ENCODE measurements around the gene FOS.
"Not testable (repeated sequence)": the region's sequence is repeated elsewhere in the genome, so short reads cannot be mapped to it uniquely, and the experiment has no call there.

FOS gene

GRCh38 chr14:75295491-75296345 lies 17.1 kb downstream of the FOS start:
- DNase-seq: peak; percentile 82 to 84

- DNase-seq: no peak
Observed at GRCh38 chr14:75297411-75298040, 18.9 kb downstream of the FOS start.

DNA sequence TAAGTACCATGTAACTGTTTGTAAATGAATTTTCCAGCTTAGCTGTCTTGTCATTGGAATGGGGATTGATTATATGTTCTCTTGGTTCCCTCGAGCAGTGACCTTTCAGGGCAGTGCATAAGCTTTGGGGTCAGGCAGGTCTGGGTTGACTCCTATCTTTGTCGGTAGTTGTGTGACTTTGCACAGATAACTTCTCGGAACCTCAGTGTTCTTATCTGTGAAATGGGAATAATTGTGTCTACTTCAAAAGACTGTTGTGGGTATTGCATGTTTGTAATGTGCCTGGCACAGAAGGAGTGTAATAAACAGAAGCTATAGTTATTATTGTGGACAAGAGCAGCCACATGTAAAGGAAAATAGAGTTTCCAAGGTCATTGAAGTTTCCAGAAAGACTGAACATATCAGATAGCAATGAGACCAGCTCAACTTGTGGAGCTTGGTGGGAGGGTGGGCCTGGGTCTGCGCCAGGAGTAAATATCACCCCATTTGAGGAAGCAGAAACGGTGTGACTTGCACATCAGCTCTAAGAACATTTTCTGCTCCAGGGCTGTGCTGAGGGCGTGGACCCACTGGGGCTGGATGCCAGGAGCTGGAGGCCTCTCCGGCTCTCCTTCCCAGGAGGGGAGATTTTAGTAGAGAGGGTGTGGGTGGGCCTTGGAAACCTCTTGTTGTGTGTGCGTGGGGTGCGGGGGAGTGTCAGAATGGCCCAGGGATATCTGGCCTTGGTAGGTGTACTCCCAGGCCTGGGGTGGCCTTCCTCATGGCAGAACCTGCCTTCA lies 19.7 kb downstream of the FOS start:
- DNase-seq: no peak

GRCh38 chr14:75299059-75299458 lies 20.4 kb downstream of the FOS start:
- no peak for DNase-seq

DNA sequence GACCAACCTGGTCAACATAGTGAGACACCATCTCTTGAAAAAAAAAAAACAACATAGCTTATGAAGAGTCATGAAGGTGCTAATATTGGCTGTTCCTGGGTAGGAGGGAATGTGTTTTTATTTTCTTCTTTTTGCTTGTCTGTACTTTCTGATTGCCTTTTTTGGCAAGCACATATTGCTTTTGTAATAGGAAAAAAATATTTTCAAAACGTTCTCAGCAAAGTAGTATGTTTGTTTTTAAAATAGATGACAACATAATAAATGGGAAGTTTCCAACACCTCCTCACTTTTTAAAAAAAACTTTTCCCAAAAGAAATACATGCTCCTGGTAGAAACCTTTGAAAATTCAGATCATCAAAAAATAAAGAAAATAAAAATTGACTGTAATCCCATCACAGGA lies 20.9 kb downstream of the FOS start:
- DNase-seq: no peak

DNA sequence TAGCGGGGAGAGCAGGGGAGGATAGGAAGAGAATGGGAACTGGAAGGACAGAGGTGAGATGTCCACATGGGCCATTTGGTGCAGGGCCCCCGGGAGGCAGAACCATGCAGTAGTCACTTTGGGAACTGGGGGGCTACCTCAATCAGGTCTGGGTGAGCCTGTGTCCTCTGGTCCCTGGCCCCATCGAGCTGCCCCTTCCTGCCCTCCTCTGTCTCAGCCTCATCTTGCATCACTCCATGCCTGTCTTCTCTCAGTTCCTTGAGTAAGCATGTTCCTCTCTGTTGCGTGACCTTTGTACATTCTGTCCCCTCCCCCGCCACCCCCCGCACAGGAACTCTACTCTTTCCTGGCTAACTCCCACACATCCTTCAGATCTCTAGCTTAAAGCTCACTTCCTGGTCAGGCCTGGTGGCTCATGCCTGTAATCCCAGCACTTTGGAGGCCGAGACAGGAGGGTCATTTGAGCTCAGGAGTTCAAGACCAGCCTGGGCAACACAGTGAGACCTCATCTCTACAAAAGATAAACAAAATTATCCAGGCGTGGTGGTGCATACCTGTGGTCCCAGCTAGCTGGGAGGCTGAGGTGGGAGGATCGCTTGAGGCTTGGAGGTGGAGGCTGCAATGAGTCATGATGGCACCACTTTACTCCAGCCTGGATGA lies 23.2 kb downstream of the FOS start:
- peak in 1 of 2 donors; percentile 53 for DNase-seq

DNA sequence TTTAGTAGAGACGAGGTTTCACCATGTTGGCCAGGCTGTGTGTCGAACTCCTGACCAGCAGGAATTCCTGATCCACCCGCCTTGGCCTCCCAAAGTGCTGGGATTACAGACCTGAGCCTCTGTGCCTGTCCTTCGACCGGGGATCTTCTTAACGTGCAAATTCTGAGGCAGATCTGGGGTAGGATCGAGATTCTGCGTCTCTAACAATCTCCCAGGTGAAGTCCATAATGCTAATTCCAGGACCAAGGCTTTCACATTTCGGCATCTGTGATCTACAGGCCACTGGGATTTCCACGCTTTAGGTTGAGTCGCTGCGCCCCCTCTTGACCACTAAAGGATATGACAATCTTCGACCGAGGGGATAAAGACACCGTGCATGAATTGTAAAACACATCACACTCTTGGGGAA lies 24.8 kb downstream of the FOS start:
- peak; percentile 58 to 60 for DNase-seq

GRCh38 chr14:75306410-75306809 lies 27.8 kb downstream of the FOS start:
- not testable (repeated sequence) for DNase-seq

GRCh38 chr14:75306927-75307699 lies 28.5 kb downstream of the FOS start:
- peak in 1 of 2 donors; percentile 20 for DNase-seq

DNA sequence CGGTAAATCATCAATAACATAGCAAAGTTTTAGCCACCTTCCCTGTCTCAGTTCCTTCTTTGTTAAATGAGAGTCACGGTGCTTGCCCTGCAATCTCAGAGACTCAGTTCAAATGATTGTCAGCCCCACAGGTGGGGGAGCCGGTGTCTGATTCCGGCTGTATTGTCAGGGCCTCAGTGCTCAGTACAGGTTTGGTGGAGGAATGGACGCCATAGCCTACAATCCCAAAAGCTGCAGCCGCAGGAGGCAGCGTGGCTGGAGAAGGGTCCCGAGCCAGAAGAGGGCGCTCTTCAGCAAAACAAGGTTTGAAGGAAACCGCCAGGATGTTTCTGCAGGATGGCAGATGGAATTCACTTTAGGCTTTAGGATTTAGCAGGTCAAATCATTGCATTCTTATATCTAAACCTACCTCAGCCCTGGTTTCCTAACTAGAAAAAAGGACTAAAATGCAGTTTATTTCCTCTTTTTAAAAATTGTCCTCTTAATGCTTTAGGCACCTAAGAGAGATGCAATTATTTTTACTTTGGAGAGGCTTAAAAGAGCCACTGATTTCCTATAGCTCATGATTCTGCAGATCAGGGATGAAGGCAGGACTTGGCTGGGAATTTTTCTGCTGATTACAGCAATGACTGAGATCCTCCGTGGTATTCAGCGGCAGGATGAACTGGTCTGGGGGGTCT lies 29.2 kb downstream of the FOS start:
- DNase-seq: peak; percentile 85 to 86

- DNase-seq: not testable (repeated sequence)
Observed at GRCh38 chr14:75308991-75309390, 30.4 kb downstream of the FOS start.

DNA sequence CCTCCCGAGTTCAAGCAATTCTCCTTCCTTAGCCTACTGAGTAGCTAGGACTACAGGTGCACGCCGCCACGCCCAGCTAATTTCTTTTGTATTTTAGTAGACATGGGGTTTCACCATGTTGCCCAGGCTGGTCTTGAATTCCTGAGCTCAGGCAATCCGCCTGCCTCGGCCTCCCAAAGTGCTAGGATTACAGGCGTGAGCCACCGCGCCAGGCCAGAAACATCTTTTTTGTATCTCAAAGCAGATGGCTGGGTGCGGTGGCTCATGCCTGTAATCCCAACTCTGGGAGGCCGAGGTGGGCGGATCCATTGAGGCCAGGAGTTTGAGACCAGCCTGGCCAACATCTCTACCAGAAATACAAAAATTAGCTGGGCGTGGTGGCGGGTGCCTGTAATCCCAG lies 30.9 kb downstream of the FOS start:
- not testable (repeated sequence) for DNase-seq

DNA sequence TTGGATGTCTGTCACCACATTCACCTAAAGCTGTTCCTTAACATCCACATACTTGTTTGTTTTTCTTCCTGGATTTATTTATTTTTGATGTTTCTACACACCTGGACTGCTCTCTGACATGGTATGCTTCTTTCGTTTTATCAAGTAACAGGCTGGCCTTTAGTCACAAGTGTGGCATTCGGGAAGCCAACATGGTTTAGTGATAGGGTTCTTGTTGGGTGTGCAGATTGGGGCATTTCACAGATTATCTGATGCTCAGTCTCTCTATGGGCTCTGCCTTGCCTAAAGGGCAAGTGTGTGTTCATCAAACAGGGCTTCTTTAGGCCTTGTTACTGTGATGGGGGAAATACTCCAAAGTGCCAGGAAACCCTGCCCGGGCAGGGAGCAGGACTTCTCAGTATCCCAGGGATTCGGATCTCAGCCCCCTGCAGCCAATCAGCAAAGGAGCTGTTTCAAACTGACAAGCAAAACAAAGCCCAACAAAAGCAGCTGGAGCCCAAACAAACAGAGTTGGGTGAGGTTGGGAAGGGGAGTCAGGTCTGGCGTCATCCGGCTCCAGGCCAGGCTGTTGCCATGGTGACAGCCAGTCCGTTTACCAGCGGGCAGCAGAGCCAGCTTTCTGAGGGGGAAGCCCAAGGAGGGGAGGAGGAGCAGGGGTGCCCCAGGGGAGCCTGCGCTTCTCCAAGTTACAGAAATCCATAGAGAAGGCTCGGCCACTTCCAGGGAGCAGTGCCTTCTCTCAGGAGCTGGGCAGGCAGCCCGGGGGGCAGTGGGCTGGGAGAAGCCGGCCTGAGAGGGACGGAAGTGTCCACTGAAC lies 31.9 kb downstream of the FOS start:
- no peak for DNase-seq

DNA sequence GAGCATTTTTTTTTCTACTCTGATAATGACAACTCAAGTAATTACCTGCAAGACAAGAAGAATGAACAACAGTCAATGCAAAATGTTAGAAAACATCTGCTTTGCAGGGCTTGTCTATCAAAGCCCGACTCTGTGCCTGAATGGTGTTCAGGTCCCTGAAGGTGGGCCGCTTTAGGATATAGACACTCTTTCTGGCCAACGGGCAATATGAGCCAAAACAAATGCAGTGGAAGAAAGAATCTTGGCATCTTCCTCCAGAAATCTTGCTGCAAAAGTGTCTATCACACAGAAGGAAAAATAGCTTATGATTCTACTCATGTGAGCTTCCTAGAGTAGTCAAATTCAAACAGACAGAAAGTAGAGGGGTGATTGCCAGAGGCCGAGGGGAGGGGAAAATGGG lies 32.7 kb downstream of the FOS start:
- DNase-seq: no peak

DNA sequence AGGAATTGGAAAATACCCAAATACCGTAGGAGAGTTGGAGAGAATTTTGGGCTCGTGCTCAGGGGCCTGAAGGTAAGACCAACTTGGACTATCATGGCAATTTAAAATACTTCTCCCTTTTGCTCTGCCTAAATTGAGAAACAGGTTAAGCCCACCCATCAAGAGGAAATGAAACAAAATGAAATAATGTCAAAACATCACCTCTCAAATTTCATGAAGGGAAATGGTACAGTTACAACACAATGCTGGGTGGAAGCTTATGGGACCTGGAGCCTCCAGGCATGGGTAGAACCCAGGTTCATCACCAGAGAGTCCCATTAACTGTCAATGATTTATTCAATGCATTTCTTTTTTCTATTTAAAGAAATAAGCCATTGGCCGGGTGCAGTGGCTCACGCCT lies 33.7 kb downstream of the FOS start:
- DNase-seq: no peak

- DNase-seq: no peak
Observed at GRCh38 chr14:75313294-75313693, 34.7 kb downstream of the FOS start.

DNA sequence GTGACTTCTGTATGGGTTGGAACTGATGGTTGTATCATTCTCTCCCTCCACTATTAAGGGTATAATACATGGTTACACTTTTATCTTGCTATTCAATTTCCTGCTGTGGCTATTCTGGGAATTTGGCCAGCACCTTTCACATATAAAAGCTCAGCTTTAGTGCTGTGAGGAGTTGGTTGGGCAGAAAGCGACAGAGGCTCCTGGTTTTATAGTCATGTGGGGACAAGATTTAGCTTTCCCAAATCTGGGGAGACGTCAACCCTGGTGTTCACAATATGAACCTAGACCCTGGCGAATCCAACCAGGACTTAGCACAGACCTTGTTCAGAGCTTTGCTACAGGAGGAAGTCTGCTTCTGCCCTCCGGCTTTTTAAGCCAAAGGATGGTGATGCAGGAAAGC lies 36.5 kb downstream of the FOS start:
- DNase-seq: no peak

GRCh38 chr14:75317148-75317547 lies 38.5 kb downstream of the FOS start:
- no peak for DNase-seq

DNA sequence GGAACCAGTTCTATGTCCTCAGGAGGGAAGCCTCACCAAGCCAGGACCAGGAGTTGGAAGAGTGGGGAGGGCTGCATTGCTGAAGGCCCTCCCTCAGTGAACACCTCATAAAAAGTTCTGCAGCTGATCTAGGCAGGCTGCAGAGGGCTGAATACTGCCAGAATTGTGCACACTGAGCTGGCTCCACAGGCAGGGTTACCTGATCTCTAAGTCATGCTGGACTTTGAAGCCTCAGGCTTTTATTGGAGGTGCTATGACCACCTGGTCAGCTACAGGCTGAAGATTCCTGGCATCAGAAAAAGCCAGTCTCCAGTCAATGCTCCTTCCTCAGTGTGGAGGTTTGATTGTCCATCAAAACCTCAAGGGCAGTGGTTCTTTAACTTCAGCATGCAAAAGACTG lies 39.7 kb downstream of the FOS start:
- no peak for DNase-seq

DNA sequence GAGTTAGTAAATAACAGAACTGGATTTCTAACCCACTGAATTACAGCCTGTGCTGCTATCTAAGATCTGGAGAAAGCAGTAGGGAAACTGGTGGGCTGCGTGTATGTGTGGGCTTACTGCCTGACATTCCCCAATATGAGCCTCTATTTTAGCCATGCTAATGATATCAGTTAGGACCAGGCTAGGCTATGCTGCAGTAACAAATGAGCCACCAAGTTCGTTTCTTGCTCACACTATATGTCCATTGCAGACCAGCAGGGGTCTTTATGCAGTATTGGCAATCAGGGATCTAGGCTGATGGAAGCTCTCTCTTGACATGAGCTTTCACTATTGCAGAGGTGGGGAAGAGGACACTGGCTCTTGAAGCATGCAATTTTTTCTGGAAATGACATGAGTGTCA lies 40.4 kb downstream of the FOS start:
- DNase-seq: no peak

GRCh38 chr14:75320196-75320595 lies 41.6 kb downstream of the FOS start:
- DNase-seq: no peak
